HEK293 (cell line): ENCODE results near the gene SLC48A1.
A peak's percentile ranks its signal among the peaks of the same experiment; 100 is the strongest.

Experiments used
- BCL11A ChIP-seq: fragments of 450-650 bp; formaldehyde crosslinking; IDR thresholded peaks from 2 replicates; pipeline ENCODE4 v1.5.1; 2016; ENCODE audit warnings: low read depth, missing biosample characterization, missing genetic modification characterization
- HOXA7 ChIP-seq: sonication (generic); formaldehyde crosslinking; IDR thresholded peaks from 2 replicates; pipeline ENCODE4 v1.8.1; 2022; ENCODE audit warnings: missing genetic modification reagents, borderline replicate concordance
- KLF1 ChIP-seq: fragments of 450-650 bp; formaldehyde crosslinking; IDR thresholded peaks from 2 replicates; pipeline ENCODE4 v1.5.1; 2016; ENCODE audit warnings: missing biosample characterization, missing genetic modification characterization
- KLF16 ChIP-seq: fragments of 450-650 bp; formaldehyde crosslinking; IDR thresholded peaks from 2 replicates; pipeline ENCODE4 v1.5.1; 2017; ENCODE audit warnings: missing biosample characterization, missing genetic modification characterization
- PATZ1 ChIP-seq: fragments of 450-650 bp; formaldehyde crosslinking; IDR thresholded peaks from 2 replicates; pipeline ENCODE4 v1.5.1; 2016; ENCODE audit warnings: missing biosample characterization, missing genetic modification characterization
- PRDM2 ChIP-seq: fragments of 450-650 bp; formaldehyde crosslinking; IDR thresholded peaks from 2 replicates; pipeline ENCODE4 v1.5.1; 2016; ENCODE audit warnings: missing biosample characterization, missing genetic modification characterization, borderline replicate concordance
- PRDM6 ChIP-seq: fragments of 450-650 bp; formaldehyde crosslinking; IDR thresholded peaks from 2 replicates; pipeline ENCODE4 v1.5.1; 2017; ENCODE audit warnings: missing biosample characterization, missing genetic modification characterization
- SETDB1 ChIP-seq: IDR thresholded peaks from one replicate; pipeline ENCODE4 v1.6.1; 2017; ENCODE audit warnings: mild to moderate bottlenecking, low read length, moderate library complexity, mixed read lengths; ENCODE audit not compliant: insufficient read length
- ZBTB26 ChIP-seq: fragments of 450-650 bp; formaldehyde crosslinking; optimal IDR thresholded peaks from 2 replicates; pipeline ENCODE3; 2016; ENCODE audit warnings: missing biosample characterization, mild to moderate bottlenecking, missing genetic modification characterization
- ZBTB44 ChIP-seq: fragments of 450-650 bp; IDR thresholded peaks from 2 replicates; pipeline ENCODE4 v1.5.1; 2018; ENCODE audit warnings: missing biosample characterization, mild to moderate bottlenecking, missing genetic modification characterization
- ZBTB8A ChIP-seq: fragments of 450-650 bp; formaldehyde crosslinking; IDR thresholded peaks from 2 replicates; pipeline ENCODE4 v1.5.1; 2016; ENCODE audit warnings: missing biosample characterization, missing genetic modification characterization
- ZFP37 ChIP-seq: fragments of 450-650 bp; formaldehyde crosslinking; IDR thresholded peaks from 2 replicates; pipeline ENCODE4 v1.5.1; 2016; ENCODE audit warnings: missing biosample characterization, missing genetic modification characterization
- ZNF112 ChIP-seq: fragments of 450-650 bp; formaldehyde crosslinking; IDR thresholded peaks from 2 replicates; pipeline ENCODE4 v1.5.0; 2017; ENCODE audit warnings: missing biosample characterization, missing genetic modification characterization
- ZNF157 ChIP-seq: fragments of 450-650 bp; formaldehyde crosslinking; IDR thresholded peaks from 2 replicates; pipeline ENCODE4 v1.5.1; 2016; ENCODE audit warnings: missing biosample characterization, missing genetic modification characterization
- ZNF19 ChIP-seq: fragments of 450-650 bp; formaldehyde crosslinking; IDR thresholded peaks from 2 replicates; pipeline ENCODE4; 2016; ENCODE audit warnings: missing biosample characterization, missing genetic modification characterization, low read depth
- ZNF214 ChIP-seq: fragments of 450-650 bp; formaldehyde crosslinking; IDR thresholded peaks from 2 replicates; pipeline ENCODE4 v1.5.1; 2017; ENCODE audit warnings: missing biosample characterization, mild to moderate bottlenecking, missing genetic modification characterization, borderline replicate concordance
- ZNF274 ChIP-seq, 2 experiments: fragments of 200-500 bp in 1 of 2; fragments of 450-650 bp in 1 of 2; sonication (Bioruptor generic) in 1 of 2; formaldehyde crosslinking in 1 of 2; IDR thresholded peaks; 2 replicates each; pipeline versions ENCODE4 v1.5.1 to v1.6.1; 2014 to 2016; ENCODE audit warnings: borderline replicate concordance in 1 of 2, inconsistent platforms in 1 of 2, low read length in 1 of 2, missing biosample characterization in 1 of 2, missing genetic modification characterization in 1 of 2
- ZNF302 ChIP-seq: fragments of 450-650 bp; formaldehyde crosslinking; IDR thresholded peaks from 2 replicates; pipeline ENCODE4 v1.5.1; 2016; ENCODE audit warnings: missing biosample characterization, missing genetic modification characterization, low read depth
- ZNF473 ChIP-seq: fragments of 450-650 bp; formaldehyde crosslinking; IDR thresholded peaks from 2 replicates; pipeline ENCODE4 v1.5.1; 2017; ENCODE audit warnings: missing biosample characterization, missing genetic modification characterization
- ZNF544 ChIP-seq: fragments of 450-650 bp; formaldehyde crosslinking; IDR thresholded peaks from 2 replicates; pipeline ENCODE4 v1.5.0; 2017; ENCODE audit warnings: missing biosample characterization, missing genetic modification characterization
- ZNF558 ChIP-seq: fragments of 450-650 bp; formaldehyde crosslinking; IDR thresholded peaks from 2 replicates; pipeline ENCODE4 v1.5.1; 2016; ENCODE audit warnings: missing biosample characterization, missing genetic modification characterization
- ZNF596 ChIP-seq: fragments of 450-650 bp; IDR thresholded peaks from 2 replicates; pipeline ENCODE4 v1.5.0; 2018; ENCODE audit warnings: missing biosample characterization, mild to moderate bottlenecking, missing genetic modification characterization, moderate library complexity
- ZNF610 ChIP-seq: fragments of 450-650 bp; formaldehyde crosslinking; IDR thresholded peaks from 2 replicates; pipeline ENCODE4 v1.5.1; 2016; ENCODE audit warnings: missing biosample characterization, missing genetic modification characterization, borderline replicate concordance
- ZNF76 ChIP-seq: fragments of 450-650 bp; formaldehyde crosslinking; IDR thresholded peaks from 2 replicates; pipeline ENCODE4; 2016; ENCODE audit warnings: low read depth, missing biosample characterization, missing genetic modification characterization, borderline replicate concordance
- ZSCAN18 ChIP-seq: fragments of 450-650 bp; formaldehyde crosslinking; IDR thresholded peaks from 2 replicates; pipeline ENCODE4 v1.5.1; 2016; ENCODE audit warnings: missing biosample characterization, missing genetic modification characterization

SLC48A1 gene

GRCh38 chr12:47819138-47819895, 46.3 kb downstream of the SLC48A1 start (continued):
- TF ChIP-seq ZNF596 (tag by site-specific recombination): no peak
- TF ChIP-seq ZNF610 (tag by site-specific recombination): no peak
- TF ChIP-seq HOXA7 (CRISPR knock-in tag): no peak
- TF ChIP-seq ZNF214 (tag by site-specific recombination): no peak
- TF ChIP-seq PATZ1: peak; percentile 34; the same call in 1 of the 2 replicates
- TF ChIP-seq ZBTB26 (tag by site-specific recombination): peak; percentile 26
- TF ChIP-seq ZNF558 (tag by site-specific recombination): no peak
- no peak for TF ChIP-seq PRDM2 (tag by site-specific recombination)
- TF ChIP-seq ZNF473: no peak
- TF ChIP-seq ZNF544 (tag by site-specific recombination): no peak
- no peak for TF ChIP-seq ZNF274 (IDR thresholded peaks at IDR 0.05; ENCODE audit: low read length)
- no peak for TF ChIP-seq ZNF274 (tag by site-specific recombination; IDR thresholded peaks at IDR 0.05; ENCODE audit: borderline replicate concordance)
- TF ChIP-seq KLF16 (tag by site-specific recombination): no peak
- TF ChIP-seq KLF1: no peak
- TF ChIP-seq ZNF76 (tag by site-specific recombination): no peak
- no peak for TF ChIP-seq ZBTB44 (tag by site-specific recombination)
- TF ChIP-seq ZBTB8A (tag by site-specific recombination): peak; percentile 64; the same call in 1 of the 2 replicates
- no peak for TF ChIP-seq ZNF302 (tag by site-specific recombination)
- TF ChIP-seq ZNF157: no peak
- TF ChIP-seq ZFP37 (tag by site-specific recombination): no peak
- no peak for TF ChIP-seq ZNF19 (tag by site-specific recombination)
- 0 out of 2 replicates have a peak, but pooled peaks have one; percentile 31 for TF ChIP-seq BCL11A (tag by site-specific recombination)
- TF ChIP-seq ZNF112 (tag by site-specific recombination): no peak
- TF ChIP-seq SETDB1: no peak
- no peak for TF ChIP-seq PRDM6 (tag by site-specific recombination)
- TF ChIP-seq ZSCAN18: no peak
